Smooth muscle cell (in vitro differentiated cells): ENCODE data around the gene SEL1L3. TPM values are rescaled to one million over a fixed set of nuclear protein-coding genes. Genes with fewer than 3 reads are reported as not detected.

Experiments
- DNase-seq: peaks from one replicate; lab custom pipeline; 2025; ENCODE audit not compliant: unreplicated experiment; lab: John Stamatoyannopoulos, UW
- H2AFZ ChIP-seq: fragments of 200-600 bp; sonication (generic); 2 replicates; pipeline ENCODE4 v1.6.0; 2016; ENCODE audit warnings: antibody characterized with exemption, low read depth, mild to moderate bottlenecking
- H3F3A ChIP-seq: fragments of 200-600 bp; sonication (generic); 2 replicates; pipeline ENCODE4 v1.6.0; 2017; ENCODE audit warnings: antibody characterized with exemption, low read depth
- H3K27ac ChIP-seq: fragments of 200-600 bp; sonication (generic); 2 replicates; pipeline ENCODE4 v1.5.1; 2016; ENCODE audit warnings: low read depth, mild to moderate bottlenecking
- H3K27me3 ChIP-seq: fragments of 200-600 bp; sonication (generic); 2 replicates; pipeline ENCODE4 v1.6.1; 2016; ENCODE audit warnings: low read depth, mild to moderate bottlenecking
- H3K36me3 ChIP-seq: fragments of 200-600 bp; sonication (generic); 2 replicates; pipeline ENCODE4 v1.5.1; 2016; ENCODE audit warnings: low read depth
- H3K4me1 ChIP-seq: fragments of 200-600 bp; sonication (generic); 2 replicates; pipeline ENCODE4 v1.5.1; 2016; ENCODE audit warnings: low read depth
- H3K4me2 ChIP-seq: fragments of 200-600 bp; sonication (generic); 2 replicates; pipeline ENCODE4 v1.6.0; 2016; ENCODE audit warnings: mild to moderate bottlenecking
- H3K4me3 ChIP-seq: fragments of 200-600 bp; sonication (generic); 2 replicates; pipeline ENCODE4 v1.5.1; 2016; ENCODE audit warnings: mild to moderate bottlenecking
- H3K79me2 ChIP-seq: fragments of 200-600 bp; sonication (generic); 2 replicates; pipeline ENCODE4 v1.6.0; 2016; ENCODE audit warnings: low read depth, mild to moderate bottlenecking
- H3K9ac ChIP-seq: fragments of 200-600 bp; sonication (generic); 2 replicates; pipeline ENCODE4 v1.6.0; 2016; ENCODE audit warnings: low read depth
- H3K9me3 ChIP-seq: fragments of 200-600 bp; sonication (generic); replicated peaks from 2 replicates; pipeline ENCODE4 v1.5.1; 2016; ENCODE audit warnings: low read depth
- H4K20me1 ChIP-seq: fragments of 200-600 bp; sonication (generic); 2 replicates; pipeline ENCODE4 v1.6.0; 2016; ENCODE audit warnings: low read depth
- CTCF ChIP-seq: fragments of 200-600 bp; sonication (generic); IDR thresholded peaks from 2 replicates; pipeline ENCODE4 v1.5.1; 2017; ENCODE audit warnings: borderline replicate concordance, mild to moderate bottlenecking, antibody characterized with exemption; ENCODE audit not compliant: insufficient read depth, poor library complexity, severe bottlenecking
- WGBS: methylation state at CpG from one replicate; pipeline ENCODE4 v1.1.7; 2016; ENCODE audit warnings: low lambda C conversion rate; 5-methylcytosine and 5-hydroxymethylcytosine counted together
- polyA plus RNA-seq: library from polyadenylated mRNA; unstranded; fragments of >200 nt; fragmentation: Nextera tagmentation; extraction: Ambion mirVana; gene quantifications from 2 replicates; pipeline ENCODE4 v1.2.1, GENCODE V29; 2016
- total RNA-seq: library from RNA; depleted of rRNA; stranded (reverse); fragments of >200 nt; gene quantifications from 2 replicates; pipeline ENCODE4 v1.2.3, GENCODE V29; 2014

SEL1L3 gene
- total and polyA plus RNA-seq, 2 experiments from 2014 or later, result 9.3 to 14.0 TPM

GRCh38 chr4:25834411-25835107, 28.2 kb downstream of the SEL1L3 start:
- Histone ChIP-seq H3K9ac (no peak overlapping the region), H3K4me2 (no peak overlapping the region), H3K27me3 (no peaks in the 10 kb centered on the region), H3F3A (no peaks in the 10 kb centered on the region), H2AFZ (no peak overlapping the region), H3K4me3 (no peak overlapping the region), H3K9me3 (no peaks in the 10 kb centered on the region), H3K79me2 (no peaks in the 10 kb centered on the region), H3K4me1 (peaks cover 6% of the 10 kb centered on the region), H4K20me1 (no peaks in the 10 kb centered on the region), H3K27ac (no peak overlapping the region), H3K36me3 (no peaks in the 10 kb centered on the region)
- no peak for DNase-seq
- no peak for TF ChIP-seq CTCF
- 67% methylated on average over 5 of the region's 5 CpGs for WGBS

GRCh38 chr4:25830548-25830947, 32.2 kb downstream of the SEL1L3 start:
- H3K9me3 ChIP-seq, result no peaks in the 10 kb centered on the region
- no peaks in the 10 kb centered on the region for H3K27me3 ChIP-seq
- peaks cover 6% of the 10 kb centered on the region for H3K4me1 ChIP-seq
- no peaks in the 10 kb centered on the region for H3F3A ChIP-seq
- H3K36me3 ChIP-seq, result no peaks in the 10 kb centered on the region
- DNase-seq, result no peak
- no peak overlapping the region for H2AFZ ChIP-seq
- H3K27ac ChIP-seq, result no peak overlapping the region
- TF ChIP-seq CTCF, result no peak
- H4K20me1 ChIP-seq, result no peaks in the 10 kb centered on the region
- 94% methylated on average over 5 of the region's 5 CpGs for WGBS
- no peaks in the 10 kb centered on the region for H3K79me2 ChIP-seq
- no peak overlapping the region for H3K4me3 ChIP-seq
- no peak overlapping the region for H3K9ac ChIP-seq
- H3K4me2 ChIP-seq, result no peak overlapping the region

- no peak overlapping the region for H3K27ac ChIP-seq
- no peak for TF ChIP-seq CTCF
Observed at GRCh38 chr4:25827897-25828296, 34.9 kb downstream of the SEL1L3 start.

DNA sequence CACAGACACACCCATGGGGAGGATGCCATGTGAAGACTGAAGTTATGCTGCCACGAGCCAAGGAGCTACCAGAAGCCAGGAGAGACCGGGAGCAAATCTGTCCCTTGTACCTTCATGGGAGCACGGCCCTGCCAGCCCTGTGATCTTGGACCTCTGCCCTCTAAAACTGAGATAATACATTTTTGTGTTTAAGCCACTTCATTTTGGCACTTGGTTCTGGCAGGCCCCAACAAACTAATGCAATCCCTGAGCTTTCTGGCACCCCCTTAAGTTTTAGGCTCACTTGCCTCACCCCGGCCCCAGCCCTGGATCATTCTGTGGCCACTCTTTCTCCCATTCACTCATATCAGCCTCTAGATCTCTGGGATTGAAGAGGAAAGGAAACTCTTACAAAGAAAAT, 35.4 kb downstream of the SEL1L3 start:
- Histone ChIP-seq H3K4me3 (no peak overlapping the region), H3K27me3 (no peaks in the 10 kb centered on the region), H3K36me3 (no peaks in the 10 kb centered on the region), H2AFZ (no peak overlapping the region), H3F3A (no peaks in the 10 kb centered on the region), H3K27ac (no peak overlapping the region), H3K4me2 (no peak overlapping the region), H3K79me2 (no peaks in the 10 kb centered on the region), H3K9me3 (no peaks in the 10 kb centered on the region), H3K9ac (no peak overlapping the region), H4K20me1 (no peaks in the 10 kb centered on the region), H3K4me1 (no peaks in the 10 kb centered on the region)
- TF ChIP-seq CTCF, result no peak
- DNase-seq, result no peak
- WGBS, result 96% methylated on average over 4 of the region's 4 CpGs

More at GRCh38 chr4:25827897-25828296, 34.9 kb downstream of the SEL1L3 start:
- no peak overlapping the region for H3K9ac ChIP-seq
- DNase-seq, result no peak
- no peaks in the 10 kb centered on the region for H3K27me3 ChIP-seq
- no peaks in the 10 kb centered on the region for H4K20me1 ChIP-seq
- no peak overlapping the region for H3K4me3 ChIP-seq
- no peaks in the 10 kb centered on the region for H3F3A ChIP-seq
- WGBS, result 89% methylated on average over 4 of the region's 4 CpGs
- no peak overlapping the region for H3K4me2 ChIP-seq
- H3K9me3 ChIP-seq, result no peaks in the 10 kb centered on the region
- H3K36me3 ChIP-seq, result no peaks in the 10 kb centered on the region
- no peaks in the 10 kb centered on the region for H3K4me1 ChIP-seq
- no peak overlapping the region for H2AFZ ChIP-seq
- no peaks in the 10 kb centered on the region for H3K79me2 ChIP-seq
